Mesangial cell (primary cell): ENCODE results near the gene IL1RN. TPM values are rescaled to one million over a fixed set of nuclear protein-coding genes. Genes with fewer than 3 reads are reported as not detected.

Experiments used
- total RNA-seq: library from RNA; depleted of rRNA; stranded (reverse); fragments of >200 nt; gene quantifications from 2 replicates; pipeline ENCODE4 v1.2.3, GENCODE V29; 2015

Gene IL1RN, protein sequence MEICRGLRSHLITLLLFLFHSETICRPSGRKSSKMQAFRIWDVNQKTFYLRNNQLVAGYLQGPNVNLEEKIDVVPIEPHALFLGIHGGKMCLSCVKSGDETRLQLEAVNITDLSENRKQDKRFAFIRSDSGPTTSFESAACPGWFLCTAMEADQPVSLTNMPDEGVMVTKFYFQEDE
- total RNA-seq, result not detected in 2 replicates

DNA sequence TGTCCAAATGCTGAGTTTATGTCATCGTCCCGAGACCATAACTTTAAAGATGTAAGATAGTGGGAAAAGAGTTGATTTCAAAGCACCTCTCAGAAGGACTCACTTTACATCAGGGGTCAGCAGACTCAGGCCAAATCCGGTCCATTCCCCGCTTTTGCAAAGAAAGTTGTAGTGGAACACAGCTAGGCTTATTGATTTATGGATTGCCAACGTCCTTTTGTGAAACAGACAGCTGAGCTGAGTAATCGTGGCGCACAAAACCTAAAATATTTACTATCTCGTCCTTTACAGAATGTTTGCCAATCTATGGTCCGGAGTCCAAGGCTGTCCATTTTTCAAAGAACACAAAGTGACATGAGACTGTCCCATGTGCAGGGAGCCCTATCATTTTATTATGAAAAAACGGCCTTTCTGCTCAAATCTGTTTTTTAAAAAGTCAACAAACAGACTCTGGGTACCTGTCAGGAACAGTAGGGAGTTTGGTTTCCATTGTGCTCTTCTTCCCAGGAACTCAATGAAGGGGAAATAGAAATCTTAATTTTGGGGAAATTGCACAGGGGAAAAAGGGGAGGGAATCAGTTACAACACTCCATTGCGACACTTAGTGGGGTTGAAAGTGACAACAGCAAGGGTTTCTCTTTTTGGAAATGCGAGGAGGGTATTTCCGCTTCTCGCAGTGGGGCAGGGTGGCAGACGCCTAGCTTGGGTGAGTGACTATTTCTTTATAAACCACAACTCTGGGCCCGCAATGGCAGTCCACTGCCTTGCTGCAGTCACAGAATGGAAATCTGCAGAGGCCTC is at the start of gene IL1RN:
IL1RN (plus strand) TSS at position 754 of the 801 bp plus-strand sequence; CDS start at position 781, 27 bp downstream.

GRCh38 chr2:113173542-113174375 is 46.4 kb downstream of the IL1RN start, which contains the start of gene PSD4:
Gene PSD4 (plus strand): TSS chr2:113173971. CDS start chr2:113182457, 8,486 bp downstream.

Other genes with a start within 250 kb of the IL1RN start
- gene IL37, start 216.4 kb upstream of the IL1RN start, total RNA-seq, result not detected in 2 replicates
- not detected in 2 replicates for gene IL36G, start 149.6 kb upstream of the IL1RN start, total RNA-seq
- gene IL36A, start 122.1 kb upstream of the IL1RN start, total RNA-seq, result not detected in 2 replicates
- not detected in 2 replicates for gene IL36B, start 74.7 kb upstream of the IL1RN start, total RNA-seq
- not detected in 2 replicates for gene IL36RN, start 68.4 kb upstream of the IL1RN start, total RNA-seq
- gene IL1F10, start 59.6 kb upstream of the IL1RN start, total RNA-seq, result not detected in 2 replicates
- gene PSD4, start 46.4 kb downstream of the IL1RN start, total RNA-seq, result 2.6 and 8.5 TPM in 2 replicates
- gene PAX8, start 151.3 kb downstream of the IL1RN start, total RNA-seq, result 118 and 299 TPM in 2 replicates